NCI-H1092 (cell line): ENCODE results near the gene RAP1A.
"Not testable (repeated sequence)": the region's sequence is repeated elsewhere in the genome, so short reads cannot be mapped to it uniquely, and the experiment has no call there.

Experiments
- DNase-seq: peaks from one replicate; lab custom pipeline; 2025; lab: John Stamatoyannopoulos, UW

Gene RAP1A

GRCh38 chr1:111598544-111598943 lies 21.0 kb upstream of the RAP1A start:
- DNase-seq = no peak

GRCh38 chr1:111599781-111600693 lies 19.6 kb upstream of the RAP1A start:
- no peak for DNase-seq

GRCh38 chr1:111600886-111601386 lies 18.7 kb upstream of the RAP1A start:
- DNase-seq = no peak

- no peak for DNase-seq
Observed at GRCh38 chr1:111602302-111602701, 17.3 kb upstream of the RAP1A start.

GRCh38 chr1:111602974-111603373 lies 16.6 kb upstream of the RAP1A start:
- no peak for DNase-seq

- DNase-seq = no peak
Observed at GRCh38 chr1:111603979-111604378, 15.6 kb upstream of the RAP1A start.

GRCh38 chr1:111604931-111605330 lies 14.7 kb upstream of the RAP1A start:
- no peak for DNase-seq

- no peak for DNase-seq
Observed at GRCh38 chr1:111605576-111605975, 14.0 kb upstream of the RAP1A start.

GRCh38 chr1:111606457-111607215 lies 13.0 kb upstream of the RAP1A start:
- not testable (repeated sequence) for DNase-seq

- not testable (repeated sequence) for DNase-seq
Observed at GRCh38 chr1:111608528-111608927, 11.1 kb upstream of the RAP1A start.

GRCh38 chr1:111611986-111612385 lies 7.6 kb upstream of the RAP1A start:
- no peak for DNase-seq

- no peak for DNase-seq
Observed at GRCh38 chr1:111615870-111616715, 3.5 kb upstream of the RAP1A start.

GRCh38 chr1:111618081-111618480 lies 1.5 kb upstream of the RAP1A start:
- DNase-seq = no peak

GRCh38 chr1:111618961-111619634 lies 491 bp upstream of the RAP1A start:
- no peak for DNase-seq

- DNase-seq = no peak
Observed at GRCh38 chr1:111620441-111620971, 917 bp downstream of the RAP1A start.

- DNase-seq = no peak
Observed at GRCh38 chr1:111621050-111621449, 1.5 kb downstream of the RAP1A start.

- DNase-seq = no peak
Observed at GRCh38 chr1:111622166-111622565, 2.6 kb downstream of the RAP1A start.

GRCh38 chr1:111624382-111624781 lies 4.8 kb downstream of the RAP1A start:
- DNase-seq = no peak

- no peak for DNase-seq
Observed at GRCh38 chr1:111625276-111625675, 5.7 kb downstream of the RAP1A start.

- no peak for DNase-seq
Observed at GRCh38 chr1:111628153-111628552, 8.6 kb downstream of the RAP1A start.
